ENCODE results near the gene BMP2.

The BMP2 gene

GRCh38 chr20:6829510-6830116, 62.1 kb downstream of the BMP2 start:
- Histone ChIP-seq H3K4me2 (ENCODE audit: low read depth, low read length, poor library complexity, severe bottlenecking) (no peak overlapping the region), H3K79me2 (ENCODE audit: insufficient read depth, low read length) (no peaks in the 10 kb centered on the region)

More at GRCh38 chr20:6829510-6830116, 62.1 kb downstream of the BMP2 start:
- TF ChIP-seq EZH2phosphoT487 (conservative IDR thresholded peaks at IDR 0.05; ENCODE audit: low read length), result no peak
- no peak for TF ChIP-seq CTCF (IDR thresholded peaks at IDR 0.05; ENCODE audit: insufficient read depth, low read length, poor library complexity, severe bottlenecking)
- no peak overlapping the region for H3K4me3 ChIP-seq (ENCODE audit: insufficient read depth, low read length, poor library complexity, severe bottlenecking)
- no peak overlapping the region for H2AFZ ChIP-seq (ENCODE audit: low read depth, low read length, severe bottlenecking)
- H3F3A ChIP-seq (ENCODE audit: insufficient read depth), result no peaks in the 10 kb centered on the region
- no peaks in the 10 kb centered on the region for H3K27me3 ChIP-seq (ENCODE audit: low read length)
- no peaks in the 10 kb centered on the region for H3K9me3 ChIP-seq (ENCODE audit: insufficient read depth, low read length)
- H3K27ac ChIP-seq (ENCODE audit: low read depth, low read length), result no peak overlapping the region
- H3K9ac ChIP-seq (ENCODE audit: low read length), result no peak overlapping the region
- H3K9me2 ChIP-seq (replicated peaks; ENCODE audit: insufficient read depth, low read length), result no peaks in the 10 kb centered on the region
- no peaks in the 10 kb centered on the region for H4K20me1 ChIP-seq (ENCODE audit: low read depth, low read length)
- no peaks in the 10 kb centered on the region for H3K36me3 ChIP-seq (ENCODE audit: low read length)
